Measurements from ENCODE around the gene GFPT1. TPM values are rescaled to one million over a fixed set of nuclear protein-coding genes. Genes with fewer than 3 reads are reported as not detected.

The GFPT1 gene
- polyA plus RNA-seq, 1 donor (not counting 4 experiments of a cell fraction or from before 2014, with no cell fraction given), result 12.9 TPM

DNA sequence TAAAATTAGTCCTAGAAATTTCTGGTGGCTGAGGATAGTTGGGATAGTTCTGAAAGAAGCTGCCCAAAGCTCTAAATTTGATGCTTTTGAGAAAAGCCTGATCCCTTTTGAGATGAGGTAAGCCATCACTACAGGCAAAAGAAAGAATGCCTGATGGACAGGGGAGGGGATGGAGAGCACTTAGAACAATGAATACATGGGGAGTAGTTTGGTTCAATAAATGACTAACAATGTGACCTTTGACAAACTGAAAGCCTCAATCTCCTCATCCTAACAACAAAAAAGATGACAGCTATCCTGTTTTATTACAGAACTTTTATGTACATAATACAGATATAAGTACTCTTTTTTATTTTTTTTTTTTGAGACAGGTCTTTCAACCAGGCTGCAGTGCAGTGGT lies 42.7 kb downstream of the GFPT1 start:
- Histone ChIP-seq H3K4me2 (ENCODE audit: control insufficient read depth, extremely low read depth, insufficient read depth, low read depth, low read length) (no peak overlapping the region), H4K20me1 (ENCODE audit: control insufficient read depth, extremely low read depth, insufficient read depth, low read length) (no peaks in the 10 kb centered on the region), H3K9me3 (ENCODE audit: control insufficient read depth, low read depth, low read length) (no peaks in the 10 kb centered on the region), H3K27ac (ENCODE audit: control insufficient read depth, insufficient read depth, low read length) (no peak overlapping the region), H3K36me3 (ENCODE audit: control insufficient read depth in 2 of 2, extremely low read depth in 1 of 2, insufficient read depth in 2 of 2, low read length in 2 of 2) (peaks cover 18 to 43% of the 10 kb centered on the region in 2 experiments), H3K9me1 (ENCODE audit: control insufficient read depth, extremely low read depth, insufficient read depth, low read length) (no peaks in the 10 kb centered on the region), H2AFZ (ENCODE audit: control insufficient read depth, low read length) (no peak overlapping the region), H3K4me1 (ENCODE audit: control insufficient read depth, extremely low read depth, insufficient read depth, low read length) (no peaks in the 10 kb centered on the region), H3K4me3 (ENCODE audit: control insufficient read depth in 2 of 3, extremely low read depth in 1 of 3, insufficient read depth in 2 of 3, low read depth in 1 of 3, low read length in 3 of 3) (no peak overlapping the region), H3K9ac (ENCODE audit: control insufficient read depth, extremely low read depth, insufficient read depth, low read length) (no peak overlapping the region), H3K79me2 (ENCODE audit: control insufficient read depth, insufficient read depth, low read length) (no peaks in the 10 kb centered on the region), H3K27me3 (ENCODE audit: control insufficient read depth, extremely low read depth, insufficient read depth, low read length) (no peaks in the 10 kb centered on the region)
- dilution Hi-C loops (cut with MboI; ENCODE audit: extremely low pct_ligation_motif_present, low sequenced_read_pairs), result no loop called here
- no peak for TF ChIP-seq EZH2 (IDR thresholded peaks at IDR 0.05; ENCODE audit: low read length)
- TF ChIP-seq, protein P1, sequence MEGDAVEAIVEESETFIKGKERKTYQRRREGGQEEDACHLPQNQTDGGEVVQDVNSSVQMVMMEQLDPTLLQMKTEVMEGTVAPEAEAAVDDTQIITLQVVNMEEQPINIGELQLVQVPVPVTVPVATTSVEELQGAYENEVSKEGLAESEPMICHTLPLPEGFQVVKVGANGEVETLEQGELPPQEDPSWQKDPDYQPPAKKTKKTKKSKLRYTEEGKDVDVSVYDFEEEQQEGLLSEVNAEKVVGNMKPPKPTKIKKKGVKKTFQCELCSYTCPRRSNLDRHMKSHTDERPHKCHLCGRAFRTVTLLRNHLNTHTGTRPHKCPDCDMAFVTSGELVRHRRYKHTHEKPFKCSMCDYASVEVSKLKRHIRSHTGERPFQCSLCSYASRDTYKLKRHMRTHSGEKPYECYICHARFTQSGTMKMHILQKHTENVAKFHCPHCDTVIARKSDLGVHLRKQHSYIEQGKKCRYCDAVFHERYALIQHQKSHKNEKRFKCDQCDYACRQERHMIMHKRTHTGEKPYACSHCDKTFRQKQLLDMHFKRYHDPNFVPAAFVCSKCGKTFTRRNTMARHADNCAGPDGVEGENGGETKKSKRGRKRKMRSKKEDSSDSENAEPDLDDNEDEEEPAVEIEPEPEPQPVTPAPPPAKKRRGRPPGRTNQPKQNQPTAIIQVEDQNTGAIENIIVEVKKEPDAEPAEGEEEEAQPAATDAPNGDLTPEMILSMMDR (optimal IDR thresholded peaks at IDR 0.05 in 1 of 3, IDR thresholded peaks at IDR 0.05 in 1 of 3, conservative IDR thresholded peaks at IDR 0.05 in 1 of 3; ENCODE audit: extremely low read depth in 1 of 3, insufficient read depth in 2 of 3, low read length in 3 of 3), result no peak
- no peak for FAIRE-seq
- no peak for DNase-seq (ENCODE audit: low read depth, low spot score)

DNA sequence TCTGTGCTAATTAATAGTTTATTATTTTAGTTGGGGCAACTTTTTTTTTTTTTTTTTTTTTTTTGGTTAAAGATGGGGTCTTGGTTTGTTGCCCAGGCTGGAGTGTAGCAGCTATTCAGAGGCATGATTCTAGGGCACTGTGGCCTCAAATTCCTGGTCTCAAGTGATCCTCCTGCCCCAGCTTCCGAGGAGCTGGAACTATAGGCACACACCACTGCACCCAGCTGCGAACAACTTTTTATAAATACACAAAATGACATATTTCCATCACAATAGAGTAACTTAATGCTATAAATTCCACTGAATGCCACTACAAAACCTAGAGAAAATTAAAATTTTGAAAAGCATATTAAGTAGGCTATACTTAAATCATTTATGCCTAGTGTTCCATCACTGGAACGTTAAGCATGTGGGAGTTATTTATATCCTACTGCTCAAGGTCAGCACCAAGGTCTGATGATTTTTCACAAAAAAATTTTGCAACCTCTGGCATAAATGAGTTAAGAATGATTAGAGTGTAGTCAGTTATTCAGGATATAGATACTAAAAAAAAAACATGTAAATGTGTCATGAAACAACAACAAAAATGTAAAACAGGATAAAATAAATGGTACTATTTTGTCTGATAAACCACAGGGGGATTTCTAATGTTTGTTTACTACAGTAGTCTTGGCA lies 46.8 kb downstream of the GFPT1 start:
- no peak for DNase-seq (ENCODE audit: low read depth, low spot score)

More for the DNA sequence above, 46.8 kb downstream of the GFPT1 start:
- FAIRE-seq, result no peak
- no peaks in the 10 kb centered on the region for H3K79me2 ChIP-seq (ENCODE audit: control insufficient read depth, insufficient read depth, low read length)
- TF ChIP-seq, protein P1 (optimal IDR thresholded peaks at IDR 0.05 in 1 of 3, IDR thresholded peaks at IDR 0.05 in 1 of 3, conservative IDR thresholded peaks at IDR 0.05 in 1 of 3; ENCODE audit: extremely low read depth in 1 of 3, insufficient read depth in 2 of 3, low read length in 3 of 3), result no peak
- no peak for TF ChIP-seq EZH2 (IDR thresholded peaks at IDR 0.05; ENCODE audit: low read length)
- H3K9ac ChIP-seq (ENCODE audit: control insufficient read depth, extremely low read depth, insufficient read depth, low read length), result no peak overlapping the region
- no peaks in the 10 kb centered on the region for H3K9me3 ChIP-seq (ENCODE audit: control insufficient read depth, low read depth, low read length)
- no peak overlapping the region for H3K4me2 ChIP-seq (ENCODE audit: control insufficient read depth, extremely low read depth, insufficient read depth, low read depth, low read length)
- dilution Hi-C loops (cut with MboI; ENCODE audit: extremely low pct_ligation_motif_present, low sequenced_read_pairs), result no loop called here
- H3K9me1 ChIP-seq (ENCODE audit: control insufficient read depth, extremely low read depth, insufficient read depth, low read length), result no peaks in the 10 kb centered on the region
- H2AFZ ChIP-seq (ENCODE audit: control insufficient read depth, low read length), result no peak overlapping the region
- H3K36me3 ChIP-seq (ENCODE audit: control insufficient read depth in 2 of 2, extremely low read depth in 1 of 2, insufficient read depth in 2 of 2, low read length in 2 of 2), result peaks cover 18 to 41% of the 10 kb centered on the region in 2 experiments
- no peak overlapping the region for H3K4me3 ChIP-seq (ENCODE audit: control insufficient read depth in 2 of 3, extremely low read depth in 1 of 3, insufficient read depth in 2 of 3, low read depth in 1 of 3, low read length in 3 of 3)
- H3K27ac ChIP-seq (ENCODE audit: control insufficient read depth, insufficient read depth, low read length), result no peak overlapping the region
- no peaks in the 10 kb centered on the region for H3K4me1 ChIP-seq (ENCODE audit: control insufficient read depth, extremely low read depth, insufficient read depth, low read length)
- H4K20me1 ChIP-seq (ENCODE audit: control insufficient read depth, extremely low read depth, insufficient read depth, low read length), result no peaks in the 10 kb centered on the region
- H3K27me3 ChIP-seq (ENCODE audit: control insufficient read depth, extremely low read depth, insufficient read depth, low read length), result no peaks in the 10 kb centered on the region

Data from keratinocyte (primary cell).